Effector memory CD8-positive, alpha-beta T cell (primary cell): ENCODE data around the gene FBN3.

Source experiments
- ATAC-seq: fragments of 150-1000 bp; cut with Tn5 transposase; replicated peaks from 2 replicates; pipeline ENCODE4 v1.10.0; 2021; ENCODE audit warnings: mild to moderate bottlenecking, moderate library complexity
- DNase-seq, 3 experiments: peaks; one replicate each; pipeline ENCODE4 v3.0.0; 2021
- H3K27ac Mint-ChIP-seq, 2 donors: one replicate each; pipeline ENCODE4 v1.8.0; 2022; ENCODE audit warnings: mild to moderate bottlenecking in 2 of 2, mixed read lengths in 2 of 2, moderate library complexity in 2 of 2
- H3K27me3 Mint-ChIP-seq, 2 donors: one replicate each; pipeline ENCODE4 v1.8.0; 2022; ENCODE audit warnings: mixed read lengths in 2 of 2
- H3K36me3 Mint-ChIP-seq: one replicate; pipeline ENCODE4 v1.8.0; 2022; ENCODE audit warnings: mild to moderate bottlenecking, moderate library complexity, mixed read lengths; ENCODE audit not compliant: insufficient read depth
- H3K4me1 Mint-ChIP-seq, 2 donors: one replicate each; pipeline ENCODE4 v1.8.0; 2022; ENCODE audit warnings: low read depth in 2 of 2, mixed read lengths in 2 of 2
- H3K4me3 Mint-ChIP-seq, 2 donors: one replicate each; pipeline ENCODE4 v1.8.0; 2022; ENCODE audit warnings: mild to moderate bottlenecking in 2 of 2, mixed read lengths in 2 of 2, moderate library complexity in 2 of 2
- H3K9me3 Mint-ChIP-seq, 2 donors: one replicate each; pipeline ENCODE4 v1.8.0; 2022; ENCODE audit warnings: mixed read lengths in 2 of 2

FBN3 gene

GRCh38 chr19:8065875-8066261 is 83.5 kb downstream of the FBN3 start:
- Mint-ChIP-seq H3K4me1 (no peaks in the 10 kb centered on the region), H3K36me3 (no peaks in the 10 kb centered on the region), H3K27ac (no peak overlapping the region), H3K9me3 (peaks cover 0 to 2% of the 10 kb centered on the region in 2 donors), H3K27me3 (peaks cover 6 to 17% of the 10 kb centered on the region in 2 donors), H3K4me3 (no peak overlapping the region)
- ATAC-seq: no peak
- DNase-seq: no peak

GRCh38 chr19:8064911-8065874 is 84.2 kb downstream of the FBN3 start:
- Mint-ChIP-seq H3K4me1 (no peaks in the 10 kb centered on the region), H3K27me3 (peaks cover 3 to 17% of the 10 kb centered on the region in 2 donors), H3K27ac (no peak overlapping the region), H3K9me3 (peaks cover 0 to 1% of the 10 kb centered on the region in 2 donors), H3K4me3 (no peak overlapping the region), H3K36me3 (no peaks in the 10 kb centered on the region)
- no peak for DNase-seq
- ATAC-seq: no peak

GRCh38 chr19:8057545-8058270 is 91.7 kb downstream of the FBN3 start:
- Mint-ChIP-seq H3K27ac (no peak overlapping the region), H3K9me3 (no peaks in the 10 kb centered on the region)
- no peak for ATAC-seq

GRCh38 chr19:8056533-8056932 is 92.9 kb downstream of the FBN3 start:
- Mint-ChIP-seq H3K27ac (no peak overlapping the region), H3K36me3 (no peaks in the 10 kb centered on the region), H3K4me3 (no peak overlapping the region), H3K27me3 (no peaks in the 10 kb centered on the region), H3K9me3 (no peaks in the 10 kb centered on the region), H3K4me1 (peaks cover 4% of the 10 kb centered on the region in 2 donors)
- ATAC-seq (no peak), DNase-seq (no peak)

More at GRCh38 chr19:8057545-8058270, 91.7 kb downstream of the FBN3 start:
- no peak overlapping the region for H3K4me3 Mint-ChIP-seq
- no peak for DNase-seq
- H3K36me3 Mint-ChIP-seq: no peaks in the 10 kb centered on the region
- peaks cover 0 to 6% of the 10 kb centered on the region in 2 donors for H3K27me3 Mint-ChIP-seq
- no peaks in the 10 kb centered on the region for H3K4me1 Mint-ChIP-seq

- no peaks in the 10 kb centered on the region for H3K36me3 Mint-ChIP-seq
- no peak overlapping the region for H3K4me3 Mint-ChIP-seq
- H3K9me3 Mint-ChIP-seq: no peaks in the 10 kb centered on the region
- DNase-seq (no peak), ATAC-seq (no peak)
- no peak overlapping the region for H3K27ac Mint-ChIP-seq
- no peaks in the 10 kb centered on the region for H3K27me3 Mint-ChIP-seq
- peaks cover 4 to 5% of the 10 kb centered on the region in 2 donors for H3K4me1 Mint-ChIP-seq
These were observed 95.2 kb downstream of the FBN3 start for GRCh38 chr19:8054169-8054568.

- DNase-seq (no peak), ATAC-seq (no peak)
- Mint-ChIP-seq H3K4me1 (peaks cover 4 to 5% of the 10 kb centered on the region in 2 donors), H3K9me3 (no peaks in the 10 kb centered on the region), H3K27me3 (peaks cover 0 to 11% of the 10 kb centered on the region in 2 donors), H3K27ac (peak within 1 kb of the TSS; percentile 63 to 86), H3K36me3 (no peaks in the 10 kb centered on the region), H3K4me3 (peak within 1 kb of the TSS; percentile 4 to 7)
These were observed 96.9 kb downstream of the FBN3 start, which contains the start of gene CCL25 for GRCh38 chr19:8052464-8052859. Gene CCL25, plus strand, starts transcription at chr19:8052760. Its CDS starts 290 bp downstream, at chr19:8053050.

GRCh38 chr19:8050274-8051096 is 98.9 kb downstream of the FBN3 start:
- Mint-ChIP-seq H3K27ac (peak overlapping the region; percentile 60 to 86), H3K27me3 (peaks cover 0 to 19% of the 10 kb centered on the region in 2 donors), H3K9me3 (no peaks in the 10 kb centered on the region), H3K4me1 (peaks cover 4 to 5% of the 10 kb centered on the region in 2 donors), H3K4me3 (peak overlapping the region; percentile 68 to 74), H3K36me3 (no peaks in the 10 kb centered on the region)
- peak; percentile 93 for ATAC-seq
- peak; percentile 61 to 68 (median 67) for DNase-seq

GRCh38 chr19:8046569-8047165 is 102.7 kb downstream of the FBN3 start:
- H3K27ac Mint-ChIP-seq: no peak overlapping the region
- H3K4me3 Mint-ChIP-seq: no peak overlapping the region
- H3K9me3 Mint-ChIP-seq: no peaks in the 10 kb centered on the region
- no peaks in the 10 kb centered on the region for H3K36me3 Mint-ChIP-seq
- no peak for DNase-seq
- ATAC-seq: no peak
- H3K27me3 Mint-ChIP-seq: peaks cover 17 to 29% of the 10 kb centered on the region in 2 donors
- H3K4me1 Mint-ChIP-seq: peaks cover 0 to 1% of the 10 kb centered on the region in 2 donors

GRCh38 chr19:8045872-8046568 is 103.4 kb downstream of the FBN3 start:
- DNase-seq: no peak
- Mint-ChIP-seq H3K27me3 (peaks cover 24 to 35% of the 10 kb centered on the region in 2 donors), H3K4me3 (no peak overlapping the region), H3K27ac (no peak overlapping the region), H3K9me3 (no peaks in the 10 kb centered on the region), H3K36me3 (no peaks in the 10 kb centered on the region), H3K4me1 (peaks cover 0 to 1% of the 10 kb centered on the region in 2 donors)
- ATAC-seq: no peak

GRCh38 chr19:8044018-8044417 is 105.4 kb downstream of the FBN3 start:
- DNase-seq (no peak), ATAC-seq (no peak)
- no peaks in the 10 kb centered on the region for H3K36me3 Mint-ChIP-seq
- peaks cover 31 to 38% of the 10 kb centered on the region in 2 donors for H3K27me3 Mint-ChIP-seq
- peak overlapping the region in 1 of 2 donors; percentile 62 for H3K27ac Mint-ChIP-seq
- H3K4me1 Mint-ChIP-seq: peaks cover 0 to 2% of the 10 kb centered on the region in 2 donors
- no peaks in the 10 kb centered on the region for H3K9me3 Mint-ChIP-seq
- no peak overlapping the region for H3K4me3 Mint-ChIP-seq

GRCh38 chr19:8042900-8043299 is 106.5 kb downstream of the FBN3 start:
- ATAC-seq: no peak
- Mint-ChIP-seq H3K4me3 (no peak overlapping the region), H3K36me3 (no peaks in the 10 kb centered on the region), H3K4me1 (peaks cover 0 to 2% of the 10 kb centered on the region in 2 donors), H3K27me3 (peaks cover 32 to 38% of the 10 kb centered on the region in 2 donors), H3K27ac (no peak overlapping the region), H3K9me3 (no peaks in the 10 kb centered on the region)
- no peak for DNase-seq

- no peak for DNase-seq
- Mint-ChIP-seq H3K27ac (no peak overlapping the region), H3K27me3 (peaks cover 29 to 48% of the 10 kb centered on the region in 2 donors), H3K4me3 (no peak overlapping the region), H3K4me1 (peaks cover 0 to 2% of the 10 kb centered on the region in 2 donors), H3K9me3 (no peaks in the 10 kb centered on the region), H3K36me3 (no peaks in the 10 kb centered on the region)
- ATAC-seq: no peak
These were observed 107.9 kb downstream of the FBN3 start for GRCh38 chr19:8041531-8041931.
